Colonic mucosa (tissue), 4 donors: ENCODE measurements around the gene MYO1A. TPM values are rescaled to one million over a fixed set of nuclear protein-coding genes. Genes with fewer than 3 reads are reported as not detected.

Source experiments
- DNase-seq: peaks from one replicate; pipeline ENCODE4 v3.0.0-alpha.2; 2020
- H3K27ac ChIP-seq: fragments of 200-600 bp; one replicate; pipeline ENCODE4 v1.8.0; 2021
- H3K27me3 ChIP-seq: fragments of 200-600 bp; one replicate; pipeline ENCODE4 v1.8.0; 2021
- H3K36me3 ChIP-seq: fragments of 200-600 bp; one replicate; pipeline ENCODE4 v1.8.0; 2021
- H3K4me1 ChIP-seq: fragments of 200-600 bp; one replicate; pipeline ENCODE4 v1.8.0; 2021; ENCODE audit warnings: mild to moderate bottlenecking
- H3K4me3 ChIP-seq: fragments of 200-600 bp; one replicate; pipeline ENCODE4 v1.8.0; 2021
- H3K9ac ChIP-seq, 2 donors: one replicate each; pipeline ENCODE4 v1.7.0; 2013; ENCODE audit warnings: control low read depth in 2 of 2, low read depth in 2 of 2, low read length in 2 of 2
- H3K9me3 ChIP-seq: fragments of 200-600 bp; one replicate; pipeline ENCODE4 v1.8.0; 2021
- CTCF ChIP-seq: fragments of 200-600 bp; IDR thresholded peaks from one replicate; pipeline ENCODE4 v1.8.0; 2022; ENCODE audit warnings: antibody characterized with exemption, mild to moderate bottlenecking
- intact Hi-C: fragments of 100-400 bp; cut with DNase I; formaldehyde crosslinking; loops from one replicate; pipeline ENCODE4 v1.14.1; 2022
- total RNA-seq, 2 donors: library from RNA; stranded (reverse); fragmentation: NEBNext Ultra II Directional in 1 of 2; extraction: Animal tissue kit (Norgen Biotek cat#: 25700) in 1 of 2; gene quantifications; one replicate each; pipeline ENCODE4 v1.2.1, GENCODE V29; 2021
- donor health status: healthy.
- donor health status: DM: no; HTN: no; CAD: no.
- donor health status: DM: no; HTN: no; CAD: no.

The MYO1A gene
- total RNA-seq, 2 donors from 2014 or later, result 261 to 273 TPM

GRCh38 chr12:56980941-56981530 is 68.9 kb downstream of the MYO1A start:
- H3K27me3 ChIP-seq, result no peaks in the 10 kb centered on the region
- no peak overlapping the region for H3K4me3 ChIP-seq
- H3K9me3 ChIP-seq, result no peaks in the 10 kb centered on the region
- intact Hi-C loops, result no loop called here
- no peak overlapping the region for H3K9ac ChIP-seq
- no peak overlapping the region for H3K27ac ChIP-seq
- no peaks in the 10 kb centered on the region for H3K4me1 ChIP-seq
- DNase-seq, result no peak
- no peaks in the 10 kb centered on the region for H3K36me3 ChIP-seq
- TF ChIP-seq CTCF, result no peak

DNA sequence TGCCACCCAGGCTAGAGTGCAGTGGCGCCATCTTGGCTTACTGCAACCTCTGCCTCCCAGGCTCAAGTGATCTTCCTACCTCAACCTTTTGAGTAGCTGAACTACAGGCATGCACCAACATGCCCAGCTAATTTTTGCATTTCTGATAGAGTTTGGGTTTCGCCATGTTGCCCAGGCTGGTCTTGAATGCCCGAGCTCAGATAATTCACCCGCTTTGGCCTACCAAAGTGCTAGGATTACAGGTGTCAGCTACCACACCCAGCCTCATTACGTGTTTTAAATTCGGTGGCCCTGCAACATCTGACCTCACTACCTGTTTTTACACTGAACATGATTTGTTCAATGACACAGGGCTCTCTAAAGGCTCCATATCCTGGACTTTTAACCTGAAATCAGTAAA is 69.7 kb downstream of the MYO1A start:
- Histone ChIP-seq H3K4me1 (no peaks in the 10 kb centered on the region), H3K36me3 (no peaks in the 10 kb centered on the region), H3K27ac (no peak overlapping the region), H3K27me3 (no peaks in the 10 kb centered on the region), H3K9ac (no peak overlapping the region), H3K4me3 (no peak overlapping the region), H3K9me3 (no peaks in the 10 kb centered on the region)
- TF ChIP-seq CTCF, result no peak
- DNase-seq, result no peak
- intact Hi-C loops, result no loop called here

- intact Hi-C loops, result no loop called here
- Histone ChIP-seq H3K9me3 (no peaks in the 10 kb centered on the region), H3K27ac (no peak overlapping the region), H3K4me1 (no peaks in the 10 kb centered on the region), H3K27me3 (no peaks in the 10 kb centered on the region), H3K4me3 (no peak overlapping the region), H3K9ac (no peak overlapping the region), H3K36me3 (no peaks in the 10 kb centered on the region)
- TF ChIP-seq CTCF, result no peak
- no peak for DNase-seq
Measured at GRCh38 chr12:56979628-56980027, 70.3 kb downstream of the MYO1A start.

Other genes starting within 250 kb of the MYO1A start
- not detected for gene SDR9C7, start 115.7 kb downstream of the MYO1A start, total RNA-seq
- gene RDH16, start 92.5 kb downstream of the MYO1A start, total RNA-seq, result under 1 TPM; 0.16 to 0.44 TPM
- gene ZBTB39, start 43.6 kb downstream of the MYO1A start, total RNA-seq, result 1 to 10 TPM; 3.7 to 5.7 TPM
- 1 to 10 TPM; 1.9 TPM for gene TAC3, start 33.6 kb downstream of the MYO1A start, total RNA-seq
- gene NEMP1, start 28.7 kb upstream of the MYO1A start, total RNA-seq, result 10 to 100 TPM in 1 of 2 donors, 1 to 10 TPM in 1; 7.3 to 21.1 TPM
- gene NAB2, start 39.0 kb upstream of the MYO1A start, total RNA-seq, result 1 to 10 TPM; 4.8 to 7.0 TPM
- 100 to 1,000 TPM; 161 to 181 TPM for gene STAT6, start 61.2 kb upstream of the MYO1A start, total RNA-seq
- gene LRP1, start 78.4 kb upstream of the MYO1A start, total RNA-seq, result 100 to 1,000 TPM; 107 to 123 TPM
- gene LRP1-AS, start 97.5 kb upstream of the MYO1A start, total RNA-seq, result not detected
- gene NXPH4, start 166.7 kb upstream of the MYO1A start, total RNA-seq, result under 1 TPM in 1 of 2 donors, not detected in 1; 0.27 TPM
- 100 to 1,000 TPM in 1 of 2 donors, 10 to 100 TPM in 1; 69.4 to 160 TPM for gene SHMT2, start 179.6 kb upstream of the MYO1A start, total RNA-seq
- gene STAC3, start 201.1 kb upstream of the MYO1A start, total RNA-seq, result 1 to 10 TPM; 1.9 to 2.7 TPM